Activated CD4-positive, alpha-beta T cell treated with anti-CD3 and anti-CD28 coated beads, Interleukin-2, amount 50 U/mL, for 48 hours (primary cell): ENCODE results near the gene MYL4.
"Not testable (repeated sequence)": the region's sequence is repeated elsewhere in the genome, so short reads cannot be mapped to it uniquely, and the experiment has no call there.

Experiments
- DNase-seq, 2 experiments: peaks; one replicate each; pipeline ENCODE4 v3.0.0-alpha.2; 2020

Gene MYL4

DNA sequence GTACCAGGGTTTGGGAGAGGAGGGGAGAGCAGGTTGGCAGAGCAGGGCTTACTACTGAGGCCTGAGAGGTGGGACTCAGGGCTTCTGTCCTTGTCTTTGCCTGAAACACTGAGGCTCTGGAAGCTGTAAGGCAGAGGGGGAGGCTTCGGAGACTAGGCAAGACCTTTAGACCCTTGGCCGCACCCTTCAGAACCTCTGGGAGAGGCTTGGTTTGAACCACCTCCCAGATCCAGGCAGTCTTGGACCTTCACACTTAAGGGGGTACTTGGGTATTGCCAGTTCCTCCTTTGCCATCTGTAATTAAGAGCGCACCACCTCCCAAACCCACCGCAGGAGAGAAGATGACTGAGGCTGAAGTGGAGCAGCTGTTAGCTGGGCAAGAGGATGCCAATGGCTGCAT is 12.9 kb downstream of the MYL4 start:
- no peak for DNase-seq

DNA sequence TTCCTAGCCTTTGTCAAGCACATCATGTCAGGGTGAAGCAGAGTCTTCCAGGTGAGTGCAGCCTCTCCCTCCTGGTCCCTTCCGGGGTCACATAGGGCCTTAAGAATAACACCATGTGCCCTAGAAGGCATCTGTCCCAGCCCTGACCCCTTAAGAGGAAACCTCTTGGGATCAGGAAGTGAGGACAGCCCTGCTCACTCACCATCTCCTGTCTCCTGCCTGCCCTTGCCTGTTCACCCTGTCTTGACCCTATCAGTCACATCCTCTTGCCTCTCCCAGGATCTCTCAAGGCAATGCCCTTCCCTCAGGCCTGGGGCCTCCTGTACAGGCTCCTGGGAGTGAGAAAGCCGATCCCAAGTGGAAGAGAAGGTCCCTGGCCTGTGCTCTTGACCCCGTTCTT is 13.9 kb downstream of the MYL4 start:
- DNase-seq = no peak

GRCh38 chr17:47223460-47223859 is 14.3 kb downstream of the MYL4 start:
- DNase-seq = no peak

DNA sequence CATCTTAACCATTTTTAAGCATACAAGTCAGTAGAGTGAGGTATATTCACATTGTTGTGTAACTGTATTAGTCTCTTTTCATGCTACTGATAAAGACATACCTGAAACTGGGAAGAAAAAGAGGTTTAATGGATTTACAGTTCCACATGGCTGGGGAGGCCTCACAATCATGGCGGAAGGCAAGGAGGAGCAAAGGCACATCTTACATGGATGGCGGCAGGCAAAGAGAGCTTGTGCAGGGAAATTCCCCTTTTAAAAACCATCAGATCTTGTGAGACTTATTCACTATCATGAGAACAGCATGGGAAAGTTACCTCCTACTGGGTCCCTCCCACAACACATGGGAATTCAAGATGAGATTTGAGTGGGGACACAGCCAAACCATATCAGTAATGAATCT is 14.9 kb downstream of the MYL4 start:
- DNase-seq = not testable (repeated sequence)

- DNase-seq = no peak
These were observed 15.8 kb downstream of the MYL4 start for GRCh38 chr17:47224966-47225365.

DNA sequence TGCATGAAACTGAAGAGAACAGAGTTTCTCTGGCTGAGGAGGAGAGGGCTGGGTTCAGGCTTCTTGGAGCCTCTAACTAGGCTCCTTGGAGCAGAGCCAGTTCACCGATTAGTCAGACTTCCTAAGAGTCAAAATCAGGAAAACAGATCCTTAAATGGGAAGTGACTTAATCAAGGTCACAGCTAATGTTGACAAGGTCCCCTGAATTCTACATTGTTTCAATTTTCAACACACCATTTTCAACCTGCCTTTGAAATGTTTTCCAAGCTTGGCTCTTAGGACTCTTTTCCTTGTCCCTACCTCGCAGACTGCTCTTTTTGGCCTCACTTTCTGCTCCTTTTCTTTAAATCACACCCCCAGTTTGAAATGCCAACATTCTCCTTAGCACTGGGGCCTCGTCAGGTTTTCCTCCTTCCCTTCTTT is 16.3 kb downstream of the MYL4 start:
- DNase-seq = no peak

GRCh38 chr17:47225911-47226688 is 17.0 kb downstream of the MYL4 start:
- no peak for DNase-seq

GRCh38 chr17:47227862-47228261 is 18.7 kb downstream of the MYL4 start:
- DNase-seq = no peak

GRCh38 chr17:47229535-47230443 is 20.6 kb downstream of the MYL4 start:
- peak; percentile 74 to 86 for DNase-seq

GRCh38 chr17:47230864-47231263 is 21.7 kb downstream of the MYL4 start:
- no peak for DNase-seq

DNA sequence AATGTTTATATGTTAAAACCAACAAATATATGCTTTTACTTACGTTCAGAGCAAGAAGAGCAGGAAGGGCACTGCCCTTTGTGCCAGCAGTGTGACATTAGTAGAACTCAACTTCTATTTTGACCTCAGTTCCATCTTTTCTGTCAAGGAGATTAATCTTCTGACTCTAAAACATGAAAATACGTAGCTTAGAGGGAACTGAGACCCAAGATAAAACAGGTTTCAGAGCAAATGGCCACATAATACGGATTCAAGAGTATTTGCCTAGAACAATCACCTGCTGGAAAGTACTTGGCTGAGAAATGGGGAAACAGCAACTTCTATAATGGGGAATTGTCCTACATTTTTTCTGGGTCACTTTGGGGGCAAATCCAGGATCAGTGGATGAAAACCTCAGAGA is 22.2 kb downstream of the MYL4 start:
- DNase-seq = no peak

DNA sequence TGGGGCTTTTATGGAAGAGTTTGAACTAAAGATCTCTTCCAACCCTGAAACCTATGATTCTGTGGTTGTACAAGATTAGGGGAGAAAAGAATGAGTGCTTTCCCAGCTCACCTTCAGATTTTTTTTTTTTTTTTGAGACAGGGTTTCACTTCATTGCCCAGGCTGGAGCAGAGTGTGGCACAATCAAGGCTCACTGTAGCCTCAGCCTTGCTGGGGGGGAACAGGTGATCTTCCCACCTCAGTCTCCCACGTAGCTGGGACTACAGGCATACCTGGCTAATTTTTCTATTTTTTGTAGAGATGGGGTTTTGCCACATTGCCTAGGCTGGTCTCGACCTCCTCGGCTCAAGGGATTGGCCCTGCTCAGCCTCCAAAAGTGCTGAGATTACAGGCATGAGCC is 22.7 kb downstream of the MYL4 start:
- DNase-seq = no peak

- no peak for DNase-seq
These were observed 23.3 kb downstream of the MYL4 start for GRCh38 chr17:47232465-47232864.

- DNase-seq = no peak
These were observed 26.4 kb downstream of the MYL4 start for GRCh38 chr17:47235506-47235905.

DNA sequence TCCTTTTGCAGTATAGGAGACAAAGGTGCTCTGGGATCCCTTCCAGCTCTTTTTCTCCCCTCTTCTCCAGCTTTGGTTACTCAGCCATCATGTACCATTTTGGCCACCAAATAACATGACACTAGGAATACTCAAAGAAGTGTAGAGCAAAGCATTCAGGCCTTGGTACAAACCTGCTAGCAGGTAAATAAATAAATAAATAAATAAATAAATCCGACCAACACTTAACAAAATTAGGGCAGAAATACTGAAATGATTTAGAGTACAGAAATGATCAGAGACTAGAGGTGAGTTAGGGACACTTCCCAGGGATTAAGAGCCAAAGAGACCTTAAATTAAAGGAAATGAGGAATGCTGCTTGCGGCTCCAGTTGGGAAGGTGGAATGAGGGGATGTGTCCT is 26.8 kb downstream of the MYL4 start:
- no peak for DNase-seq

GRCh38 chr17:47237841-47238240 is 28.7 kb downstream of the MYL4 start:
- no peak for DNase-seq

DNA sequence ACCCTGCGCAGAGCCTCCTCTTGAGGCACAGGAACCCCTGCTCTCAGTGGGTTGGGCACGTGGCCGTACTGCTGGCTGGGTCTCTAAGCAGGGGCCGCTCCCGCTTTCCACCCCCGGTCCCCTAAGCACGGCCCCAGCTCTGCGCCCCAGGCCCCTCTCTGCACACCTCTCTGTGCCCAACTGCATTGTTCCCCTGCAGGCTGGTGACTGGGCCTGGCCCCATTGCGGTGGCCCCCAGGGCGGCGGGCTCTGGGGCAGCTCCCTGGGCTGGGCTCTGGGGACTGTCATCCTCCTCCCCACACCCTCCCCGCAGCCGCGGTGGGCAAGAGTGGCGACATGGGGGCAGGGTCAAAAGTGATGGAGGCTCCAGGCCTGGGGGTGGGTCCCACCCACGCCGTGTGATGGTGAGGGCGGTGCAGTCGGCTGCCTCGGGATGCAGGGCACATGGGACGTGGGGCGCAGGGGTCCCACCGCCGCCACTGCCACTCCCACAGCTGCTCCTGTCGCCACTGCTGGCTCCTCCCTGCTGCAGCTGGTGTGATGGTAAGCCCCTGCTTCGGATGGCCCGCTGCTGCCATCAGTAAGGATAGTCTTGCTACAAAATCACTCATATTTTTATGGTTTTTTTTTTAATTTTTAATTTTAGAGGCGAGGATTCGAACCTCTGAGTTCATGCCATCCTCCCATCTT is 29.3 kb downstream of the MYL4 start:
- no peak for DNase-seq

DNA sequence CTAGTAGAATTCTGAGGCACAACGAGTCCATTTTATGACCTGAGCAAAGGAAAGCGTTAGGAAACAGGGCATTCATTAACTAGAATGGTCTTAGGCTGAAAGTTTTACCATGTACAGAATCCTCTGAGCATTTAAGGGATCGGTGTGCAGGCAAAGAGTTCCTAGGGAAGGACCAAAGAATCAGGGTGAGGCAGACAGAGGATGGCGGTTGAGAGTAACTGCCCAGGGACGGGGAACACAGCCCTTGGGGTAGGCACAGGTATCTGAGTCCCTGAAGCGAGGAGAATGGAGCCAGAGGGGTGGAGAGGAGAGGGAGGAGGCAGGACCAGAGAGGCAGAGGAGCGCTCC is 30.4 kb downstream of the MYL4 start:
- DNase-seq = no peak

DNA sequence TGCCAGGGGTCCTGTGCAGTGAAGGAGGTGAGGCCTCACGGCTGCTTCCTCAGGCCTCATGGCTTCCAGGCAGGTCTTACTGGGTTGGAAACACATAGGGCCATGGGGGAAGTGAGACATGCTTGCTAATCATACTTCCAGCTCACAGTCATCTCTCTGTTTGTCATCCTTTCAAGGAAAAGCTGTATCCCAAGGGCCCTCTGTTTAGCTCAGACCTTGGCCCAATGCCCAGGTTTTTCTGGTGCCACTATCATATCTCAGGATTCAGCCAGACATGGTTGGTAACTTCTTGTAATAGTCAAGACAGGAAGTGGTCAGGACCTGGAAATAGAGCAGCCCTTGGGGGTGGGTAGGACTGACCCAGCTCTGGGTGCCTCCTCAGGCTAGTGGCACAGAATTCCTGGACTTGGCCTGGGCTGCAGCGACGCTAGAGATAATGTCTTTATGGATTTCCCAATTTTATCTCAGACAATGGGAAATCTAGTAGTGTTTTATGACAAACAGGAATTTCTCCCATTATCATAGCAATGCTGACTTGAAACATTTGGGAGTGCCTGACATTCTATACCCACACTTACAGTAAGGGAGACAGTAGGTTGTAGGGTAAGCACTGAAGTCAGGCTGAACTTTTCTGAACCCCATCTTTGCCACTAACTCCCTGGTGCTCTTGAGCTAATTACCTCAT is 31.0 kb downstream of the MYL4 start:
- DNase-seq = no peak

GRCh38 chr17:47240806-47241205 is 31.7 kb downstream of the MYL4 start:
- no peak for DNase-seq

- DNase-seq = no peak
These were observed 33.5 kb downstream of the MYL4 start for GRCh38 chr17:47242648-47243047.

DNA sequence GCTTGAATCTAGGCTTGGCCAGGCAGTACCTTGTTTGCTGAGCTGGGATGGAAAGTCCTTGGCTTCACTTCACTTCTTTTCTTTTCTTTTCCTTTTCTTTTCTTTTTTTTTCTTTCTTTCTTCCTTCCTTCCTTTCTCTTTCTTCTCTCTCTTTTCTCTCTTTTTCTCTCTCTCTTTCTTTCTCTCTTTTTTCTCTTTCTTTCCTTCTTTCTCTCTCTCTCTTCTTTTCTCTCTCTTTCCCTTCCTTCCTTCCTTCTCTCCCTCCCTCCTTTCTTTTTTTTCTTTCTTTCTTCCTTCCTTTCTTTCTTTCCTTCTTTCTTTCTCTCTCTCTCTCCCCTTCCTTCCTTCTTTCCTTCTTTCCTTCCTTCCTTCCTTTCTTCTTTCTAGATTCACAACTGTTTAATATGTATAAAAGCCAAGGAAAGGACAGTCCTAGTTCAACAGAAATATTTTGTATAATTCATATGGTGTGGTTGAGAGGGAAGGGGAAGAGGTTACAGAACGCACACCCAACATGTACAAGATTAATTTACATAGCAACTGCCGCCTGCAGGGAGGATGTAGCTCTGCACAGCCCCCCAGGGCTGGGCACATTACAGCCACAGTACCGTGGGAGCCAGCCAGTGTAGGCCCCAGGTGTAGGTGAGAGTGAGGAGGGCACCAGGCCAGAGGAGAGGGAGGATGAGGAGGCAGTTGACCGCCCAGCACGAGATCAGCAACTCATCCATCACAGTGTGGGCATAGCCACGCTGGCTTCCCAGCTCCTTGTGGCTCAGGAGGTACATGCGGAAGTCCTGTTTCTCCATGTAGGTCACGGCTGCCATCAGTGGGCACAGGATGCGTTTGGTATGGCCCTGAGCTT is 34.8 kb downstream of the MYL4 start:
- DNase-seq = no peak
